Gastroesophageal sphincter (tissue), 4 donors: ENCODE measurements around the gene TLCD5. TPM values are rescaled to one million over a fixed set of nuclear protein-coding genes. Genes with fewer than 3 reads are reported as not detected.

Experiments used
- ATAC-seq: fragments of 150-250 bp; one replicate; pipeline ENCODE4 v1.9.1; 2016; ENCODE audit warnings: mild to moderate bottlenecking, moderate library complexity
- H3K27ac ChIP-seq, 4 donors: fragments of 200-600 bp; sonication (generic) in 3 of 4; 1 replicate in 3 of 4; 2 replicates in 1 of 4; pipeline ENCODE4 v1.5.1; 2016 to 2019
- H3K27me3 ChIP-seq: fragments of 200-600 bp; sonication (generic); one replicate; pipeline ENCODE4 v1.5.1; 2019
- H3K36me3 ChIP-seq, 2 donors: fragments of 200-600 bp; sonication (generic); one replicate each; pipeline ENCODE4 v1.5.1; 2019; ENCODE audit warnings: control low read depth in 1 of 2
- H3K4me1 ChIP-seq, 3 donors: fragments of 200-600 bp; sonication (generic); 1 replicate in 2 of 3; 2 replicates in 1 of 3; pipeline ENCODE4 v1.5.1; 2016 to 2019; ENCODE audit warnings: control low read depth in 2 of 3
- H3K4me3 ChIP-seq, 2 donors: fragments of 200-600 bp; sonication (generic); one replicate each; pipeline ENCODE4 v1.5.1; 2019; ENCODE audit warnings: mild to moderate bottlenecking in 1 of 2, moderate library complexity in 1 of 2
- H3K9me3 ChIP-seq, 3 donors: fragments of 200-600 bp; sonication (generic); one replicate each; pipeline ENCODE4 v1.5.1; 2017 to 2019; ENCODE audit warnings: control low read depth in 2 of 3
- CTCF ChIP-seq, 4 experiments: fragments of 200-600 bp in 2 of 4; fragments of 450-650 bp in 2 of 4; sonication (generic) in 1 of 4; IDR thresholded peaks; one replicate each; pipeline ENCODE4 v1.5.1; 2017 to 2019; ENCODE audit warnings: antibody characterized with exemption in 4 of 4, mild to moderate bottlenecking in 2 of 4, moderate library complexity in 2 of 4
- EP300 ChIP-seq: sonication (generic); formaldehyde crosslinking; IDR thresholded peaks from one replicate; pipeline ENCODE4 v1.6.1; 2017; ENCODE audit warnings: antibody characterized with exemption, mild to moderate bottlenecking
- POLR2A ChIP-seq, 2 donors: fragments of 450-650 bp; IDR thresholded peaks; one replicate each; pipeline ENCODE4 v1.6.1; 2017; ENCODE audit warnings: antibody characterized with exemption in 2 of 2, mild to moderate bottlenecking in 2 of 2, moderate library complexity in 1 of 2
- POLR2AphosphoS5 ChIP-seq: sonication (generic); formaldehyde crosslinking; IDR thresholded peaks from one replicate; pipeline ENCODE4 v1.6.1; 2017; ENCODE audit warnings: antibody characterized with exemption
- WGBS, 2 donors: methylation state at CpG; one replicate each; pipeline ENCODE4 v1.1.5; 2018; ENCODE audit warnings: low coverage in 1 of 2; 5-methylcytosine and 5-hydroxymethylcytosine counted together
- total RNA-seq, 4 donors: library from RNA; depleted of rRNA; stranded (reverse); fragments of >200 nt; gene quantifications; one replicate each; pipeline ENCODE4 v1.1.0, GENCODE V29; 2016

The TLCD5 gene
- total RNA-seq, 4 donors from 2014 or later, result 6.1 to 8.1 (median 7.5) TPM

DNA sequence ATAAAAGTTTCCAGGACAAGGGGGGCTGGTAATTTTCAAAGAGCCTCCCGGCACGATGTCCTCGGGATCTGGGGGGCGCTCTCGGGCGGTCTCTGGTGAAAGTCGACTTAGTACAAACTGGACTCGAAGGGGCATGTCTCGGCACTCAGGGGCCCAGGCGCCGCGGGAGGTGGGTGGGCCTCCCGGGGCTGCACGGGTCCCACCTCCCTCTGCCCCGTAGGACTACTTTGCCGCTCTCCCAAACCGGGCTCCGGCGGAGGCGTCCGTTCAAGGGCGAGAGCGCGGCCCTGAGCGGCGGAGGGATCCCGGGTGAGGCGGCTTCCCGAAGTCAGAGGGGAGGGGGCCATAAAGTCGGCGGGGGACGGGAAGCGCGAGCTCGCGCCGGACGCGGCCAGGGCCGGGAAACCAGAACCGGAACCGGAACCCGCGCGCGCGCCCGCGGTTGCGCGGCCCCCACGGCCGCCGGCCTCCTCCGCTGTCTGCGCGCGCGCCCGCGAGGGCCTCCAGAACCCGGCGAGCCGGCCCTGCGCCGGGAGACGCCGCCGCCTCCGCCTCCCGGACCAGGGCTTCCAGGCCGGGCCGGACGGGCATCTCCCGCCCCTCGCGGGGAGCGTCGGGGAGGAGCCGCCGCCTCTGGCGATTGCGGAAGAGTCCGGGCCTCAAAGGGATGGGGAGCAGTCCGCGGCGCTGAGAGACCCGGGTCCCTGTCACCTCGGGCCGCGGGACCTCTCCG lies 11.0 kb downstream of the TLCD5 start, which contains the start of gene ARHGEF12:
Gene ARHGEF12, plus strand, starts transcription at position 506 of the 733 bp plus-strand sequence. CDS start 831 bp downstream, outside the sequence.
- Histone ChIP-seq H3K4me3 (peak within 1 kb of the TSS; percentile 81 to 89), H3K27me3 (no peaks in the 10 kb centered on the region), H3K36me3 (peaks cover 0 to 5% of the 10 kb centered on the region in 2 donors), H3K27ac (peak within 1 kb of the TSS; percentile 91 to 99 (median 94)), H3K4me1 (peaks cover 0 to 77% (median 12%) of the 10 kb centered on the region in 3 donors), H3K9me3 (no peaks in the 10 kb centered on the region)
- TF ChIP-seq POLR2A (IDR thresholded peaks at IDR 0.05) (peak; percentile 84 to 94), EP300 (no peak), POLR2AphosphoS5 (peak; percentile 82), CTCF (IDR thresholded peaks at IDR 0.05) (peak in 1 of 4 experiments; percentile 47)
- no CpG with 5 or more reads among the region's 92 CpGs for WGBS, 2 donors
- ATAC-seq, result peak; percentile 85

DNA sequence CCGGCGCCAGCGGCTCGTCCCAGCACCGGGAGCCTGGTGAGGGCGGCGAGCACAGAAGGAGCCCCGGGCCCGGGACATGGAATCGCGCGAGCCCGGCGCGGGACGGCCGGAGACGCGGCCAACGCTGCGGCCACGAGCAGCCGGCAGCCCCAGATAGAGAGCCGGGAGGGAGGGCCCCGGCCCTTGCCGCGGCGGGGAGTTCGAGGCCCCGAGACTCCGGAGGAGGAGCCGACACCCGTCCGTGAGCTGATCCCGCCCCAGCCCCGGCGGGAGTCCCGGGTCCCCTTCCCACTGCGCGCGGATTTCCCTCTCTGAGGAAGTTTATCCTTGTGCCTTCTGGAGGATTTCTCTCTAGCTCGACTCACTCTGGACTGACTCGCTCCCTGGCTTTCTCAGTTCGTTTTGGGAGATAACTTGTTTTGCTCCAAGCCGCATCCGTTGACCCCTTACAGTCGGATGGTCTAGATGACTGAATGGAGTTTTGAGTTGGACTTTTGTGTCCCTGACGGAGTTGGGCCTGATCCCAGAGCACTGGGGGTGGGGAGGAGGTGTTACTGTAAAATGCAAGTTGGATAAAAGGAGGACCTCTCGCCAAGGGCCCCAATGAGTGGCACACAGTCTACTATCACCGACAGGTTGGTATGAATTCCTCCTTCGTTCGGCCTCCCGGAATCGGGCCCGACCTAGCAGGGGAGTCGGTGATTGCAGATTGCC lies 11.7 kb downstream of the TLCD5 start:
- Histone ChIP-seq H3K4me1 (peaks cover 0 to 77% (median 6%) of the 10 kb centered on the region in 3 donors), H3K9me3 (no peaks in the 10 kb centered on the region), H3K36me3 (no peaks in the 10 kb centered on the region), H3K27ac (peak overlapping the region; percentile 91 to 99 (median 94)), H3K4me3 (peak overlapping the region; percentile 81 to 89), H3K27me3 (no peaks in the 10 kb centered on the region)
- 0 to 5% methylated on average over 4 to 8 of the region's 56 CpGs for WGBS, 2 donors
- ATAC-seq, result peak; percentile 29
- no peak for TF ChIP-seq EP300
- peak; percentile 14 to 32 for TF ChIP-seq POLR2A (IDR thresholded peaks at IDR 0.05)

DNA sequence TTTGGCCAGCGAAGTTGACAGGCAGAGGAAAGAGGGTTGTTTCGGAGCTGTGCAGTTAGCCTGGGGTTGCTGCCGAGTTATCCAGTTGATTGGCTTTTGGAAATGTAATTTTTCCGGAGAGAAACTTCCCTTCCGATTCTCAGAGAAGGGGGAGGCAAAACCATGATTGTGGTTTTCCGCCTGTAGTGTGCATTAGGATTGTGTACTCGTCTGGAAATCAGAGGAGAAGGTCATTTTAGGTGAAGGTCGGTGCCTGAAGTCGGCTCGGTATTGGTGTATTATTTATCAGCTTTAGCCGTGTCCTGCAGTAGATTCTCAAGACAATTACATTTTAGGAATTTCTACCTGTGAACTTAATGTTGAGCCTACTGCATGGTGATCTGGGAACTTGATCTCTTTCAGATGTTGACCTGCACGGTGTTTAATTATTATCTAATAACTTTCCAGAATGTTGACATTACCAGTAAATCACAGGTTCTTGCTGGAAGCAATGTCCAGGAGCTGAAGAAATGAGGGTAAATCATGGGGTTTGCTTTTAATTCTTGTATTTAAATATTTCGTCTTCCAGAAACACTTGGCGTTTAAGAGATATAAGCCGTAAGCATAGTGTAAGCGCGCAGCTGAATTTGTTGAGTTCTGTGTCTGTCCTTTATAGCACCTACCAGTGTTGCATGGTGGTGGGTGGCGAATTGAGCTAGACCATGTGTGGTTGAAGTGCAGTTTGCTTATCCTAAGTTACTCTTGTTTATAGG lies 12.4 kb downstream of the TLCD5 start:
- TF ChIP-seq EP300 (no peak), POLR2A (IDR thresholded peaks at IDR 0.05) (no peak), POLR2AphosphoS5 (no peak), CTCF (IDR thresholded peaks at IDR 0.05) (no peak)
- Histone ChIP-seq H3K27me3 (no peaks in the 10 kb centered on the region), H3K9me3 (no peaks in the 10 kb centered on the region), H3K27ac (peak overlapping the region; percentile 91 to 99 (median 94)), H3K4me1 (peaks cover 3 to 77% (median 6%) of the 10 kb centered on the region in 3 donors), H3K36me3 (no peaks in the 10 kb centered on the region), H3K4me3 (peak overlapping the region; percentile 81 to 89)
- 0 to 5% methylated on average over 9 to 15 of the region's 18 CpGs for WGBS, 2 donors
- ATAC-seq, result no peak

DNA sequence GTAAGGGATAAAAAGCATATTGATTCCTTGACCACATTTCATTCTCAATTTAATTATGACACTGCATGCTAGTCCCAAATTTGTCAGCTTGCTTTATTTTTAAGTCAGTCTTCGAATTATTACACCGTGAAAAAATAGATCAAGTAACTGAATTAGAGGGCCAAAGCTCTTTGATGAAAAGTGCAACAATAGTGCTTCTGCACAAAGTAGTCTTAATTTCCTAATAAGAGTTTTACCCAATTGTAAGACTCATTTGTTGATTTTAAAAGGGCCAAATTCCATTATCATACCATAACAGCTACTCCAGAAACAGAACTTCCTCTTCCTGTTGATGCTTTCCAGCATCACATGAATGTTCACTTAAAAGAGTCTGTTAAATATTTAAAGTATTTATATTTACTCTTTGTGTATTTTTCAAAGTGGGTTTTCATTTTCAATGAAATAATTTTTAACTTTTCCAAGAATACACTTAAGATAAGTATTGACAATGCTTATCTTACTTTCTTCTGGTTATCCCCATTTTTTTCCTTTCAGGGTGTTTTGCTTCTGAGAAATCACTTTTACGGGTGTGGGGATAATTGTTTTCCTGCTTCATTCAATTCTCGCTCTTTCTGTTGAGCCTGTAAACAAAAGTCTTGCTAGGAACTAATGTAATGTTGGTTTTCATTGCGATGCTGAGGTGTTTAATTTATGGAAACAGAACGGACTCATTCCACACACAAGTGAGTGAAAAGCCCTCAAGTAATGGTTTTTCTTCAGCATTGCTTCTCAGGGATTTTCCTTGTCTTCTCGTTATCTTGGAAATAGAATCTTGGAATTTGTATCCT lies 13.2 kb downstream of the TLCD5 start:
- H3K4me1 ChIP-seq, result peaks cover 4 to 77% (median 6%) of the 10 kb centered on the region in 3 donors
- WGBS, 2 donors, result 16 to 21% methylated on average over 6 to 7 of the region's 7 CpGs

More for the DNA sequence above, 13.2 kb downstream of the TLCD5 start:
- no peak for TF ChIP-seq POLR2AphosphoS5
- TF ChIP-seq CTCF (IDR thresholded peaks at IDR 0.05), result no peak
- TF ChIP-seq EP300, result no peak
- no peak for TF ChIP-seq POLR2A (IDR thresholded peaks at IDR 0.05)
- Histone ChIP-seq H3K9me3 (no peaks in the 10 kb centered on the region), H3K36me3 (no peaks in the 10 kb centered on the region), H3K27me3 (no peaks in the 10 kb centered on the region), H3K4me3 (peak overlapping the region; percentile 81 to 89), H3K27ac (peak overlapping the region; percentile 91 to 99 (median 94))
- no peak for ATAC-seq
